GM12878 (cell line): Measurements from ENCODE around the gene ABHD1. TPM values are rescaled to one million over a fixed set of nuclear protein-coding genes. Genes with fewer than 3 reads are reported as not detected.

Experiments
- ATAC-seq: fragments of 200-7000 bp; cut with Tn5 transposase; 3 replicates; pipeline ENCODE4 v1.9.1; 2020; ENCODE audit warnings: mild to moderate bottlenecking, moderate library complexity
- BruUV-seq: library from RNA; stranded (reverse); fragments of 400-500 nt; replicated peaks from 2 replicates; lab custom pipeline; 2021; lab: Mats Ljungman, UMichigan
- CTCF ChIA-PET: fragments of 300-600 bp; sonication (Branson Sonifier 250); formaldehyde crosslinking; extraction: SDS; loops from one replicate; lab custom pipeline; 2021; ENCODE audit warnings: inconsistent platforms; lab: Yijun Ruan, JAX
- POLR2A ChIA-PET: fragments of 350-600 bp; formaldehyde crosslinking; extraction: SDS; loops from one replicate; lab custom pipeline; 2021; ENCODE audit warnings: inconsistent platforms; lab: Charles Lee
- RAD21 ChIA-PET: fragments of 300-600 bp; sonication (Branson Sonifier 250); formaldehyde crosslinking; loops from one replicate; lab custom pipeline; 2023; ENCODE audit warnings: antibody characterized with exemption; ENCODE audit not compliant: unreplicated experiment; lab: Charles Lee
- SMC1A ChIA-PET: fragments of 300-600 bp; sonication (Branson Sonifier 250); formaldehyde crosslinking; loops from one replicate; lab custom pipeline; 2023; ENCODE audit not compliant: unreplicated experiment, uncharacterized antibody; lab: Charles Lee
- DNase-seq: peaks from one replicate; pipeline ENCODE4 v3.0.0-alpha.2; 2011; ENCODE audit warnings: low read depth, low spot score
- FAIRE-seq: peaks from 3 replicates; lab custom pipeline; 2011; peaks lifted over from hg19 to GRCh38; lab: Jason Lieb, UNC
- H2AFZ ChIP-seq: 2 replicates; pipeline ENCODE4 v1.6.0; 2011; ENCODE audit warnings: low read depth, low read length, control low read depth; ENCODE audit not compliant: control insufficient read depth
- H3K27ac ChIP-seq: 2 replicates; pipeline ENCODE4 v1.5.1; 2011; ENCODE audit warnings: control low read depth; ENCODE audit not compliant: control insufficient read depth, insufficient read depth
- H3K27me3 ChIP-seq, 2 experiments: replicated peaks in 1 of 2; 2 replicates each; pipeline versions ENCODE4 v1.6.0 to v1.6.1; 2011; ENCODE audit warnings: low read length in 1 of 2; ENCODE audit not compliant: control insufficient read depth in 2 of 2, insufficient read depth in 2 of 2
- H3K36me3 ChIP-seq, 2 experiments: 2 replicates each; pipeline ENCODE4 v1.5.1; 2011; ENCODE audit warnings: low read length in 1 of 2; ENCODE audit not compliant: control insufficient read depth in 2 of 2, insufficient read depth in 2 of 2
- H3K4me1 ChIP-seq: 2 replicates; pipeline ENCODE4 v1.6.1; 2011; ENCODE audit warnings: mild to moderate bottlenecking, low read length, moderate library complexity, mixed read lengths; ENCODE audit not compliant: control insufficient read depth, insufficient read depth
- H3K4me2 ChIP-seq: 2 replicates; pipeline ENCODE4 v1.6.0; 2011; ENCODE audit warnings: control low read depth; ENCODE audit not compliant: control insufficient read depth, insufficient read depth
- H3K4me3 ChIP-seq: fragments of 200-600 bp; sonication (generic); 2 replicates; pipeline ENCODE4 v1.5.1; 2016
- H3K79me2 ChIP-seq: 2 replicates; pipeline ENCODE4 v1.6.0; 2011; ENCODE audit warnings: low read length; ENCODE audit not compliant: control insufficient read depth, insufficient read depth
- H3K9ac ChIP-seq: 2 replicates; pipeline ENCODE4 v1.8.0; 2011; ENCODE audit warnings: low read length, control low read depth, mixed read lengths; ENCODE audit not compliant: control insufficient read depth, insufficient read depth
- H3K9me3 ChIP-seq: replicated peaks from 3 replicates; pipeline ENCODE4 v1.5.1; 2011; ENCODE audit warnings: mild to moderate bottlenecking, low read length; ENCODE audit not compliant: control insufficient read depth, insufficient read depth
- H4K20me1 ChIP-seq: 2 replicates; pipeline ENCODE4 v1.6.0; 2011; ENCODE audit not compliant: control insufficient read depth, insufficient read depth
- NKRF ChIP-seq: fragments of 450-650 bp; conservative IDR thresholded peaks from 2 replicates; pipeline ENCODE4 v1.6.1; 2017; ENCODE audit warnings: mild to moderate bottlenecking, moderate library complexity
- POU2F2 ChIP-seq: IDR thresholded peaks from 3 replicates; pipeline ENCODE4 v1.6.1; 2011; ENCODE audit warnings: low read depth, mild to moderate bottlenecking, low read length, borderline replicate concordance
- PRDM15 ChIP-seq: fragments of 450-650 bp; formaldehyde crosslinking; IDR thresholded peaks from 2 replicates; pipeline ENCODE4 v1.4.0; 2020; ENCODE audit warnings: mild to moderate bottlenecking, moderate library complexity
- ZBTB33 ChIP-seq: fragments of 450-650 bp; IDR thresholded peaks from 2 replicates; pipeline ENCODE4 v1.6.1; 2017; ENCODE audit warnings: mild to moderate bottlenecking
- WGBS: methylation state at CpG from one replicate; pipeline ENCODE4 v1.1.6; 2016; ENCODE audit warnings: low lambda C conversion rate; ENCODE audit not compliant: insufficient replicate concordance, insufficient coverage; ENCODE audit errors: missing lambda C conversion rate; 5-methylcytosine and 5-hydroxymethylcytosine counted together
- in situ Hi-C: fragments of 300-500 bp; cut with MboI; formaldehyde crosslinking; loops from 9 replicates; pipeline ENCODE4 v1.14.3; 2018; ENCODE audit warnings: mixed read lengths
- intact Hi-C: fragments of 100-400 bp; cut with micrococcal nuclease; formaldehyde crosslinking; loops from one replicate; pipeline ENCODE4 v1.14.2; 2022; ENCODE audit not compliant: unreplicated experiment
- polyA plus RNA-seq, 11 experiments: library from polyadenylated mRNA; depleted of rRNA in 4 of 11; unstranded in 6 of 11; stranded (reverse) in 5 of 11; fragments of >200 nt; fragmentation: Nextera tagmentation in 4 of 11; fragmentation: Illumina TruSeq in 1 of 11; extraction: Ambion mirVana in 4 of 11; extraction: Trizol in 1 of 11; gene quantifications; 1 replicate in 1 of 11; 2 replicates in 10 of 11; pipeline versions ENCODE4 v1.2.1 to v1.2.3, GENCODE V29; 2011 to 2016; ENCODE audit warnings: inconsistent platforms in 2 of 11, missing spikeins in 2 of 11, low read depth in 1 of 11
- total RNA-seq, 4 experiments: library from RNA; depleted of rRNA in 3 of 4; stranded (reverse); fragments of >200 nt in 3 of 4; fragmentation: Illumina TruSeq in 1 of 4; extraction: Trizol in 1 of 4; gene quantifications; 2 replicates each; pipeline versions ENCODE4 v1.2.1 to v1.2.3, GENCODE V29; 2013 to 2021

Gene ABHD1
- total and polyA plus RNA-seq, 10 of the 15 experiments (the other 5 are each of a cell fraction or from before 2014, with no cell fraction given): 0.04 to 0.35 (median 0.17) TPM; not detected in 2

DNA sequence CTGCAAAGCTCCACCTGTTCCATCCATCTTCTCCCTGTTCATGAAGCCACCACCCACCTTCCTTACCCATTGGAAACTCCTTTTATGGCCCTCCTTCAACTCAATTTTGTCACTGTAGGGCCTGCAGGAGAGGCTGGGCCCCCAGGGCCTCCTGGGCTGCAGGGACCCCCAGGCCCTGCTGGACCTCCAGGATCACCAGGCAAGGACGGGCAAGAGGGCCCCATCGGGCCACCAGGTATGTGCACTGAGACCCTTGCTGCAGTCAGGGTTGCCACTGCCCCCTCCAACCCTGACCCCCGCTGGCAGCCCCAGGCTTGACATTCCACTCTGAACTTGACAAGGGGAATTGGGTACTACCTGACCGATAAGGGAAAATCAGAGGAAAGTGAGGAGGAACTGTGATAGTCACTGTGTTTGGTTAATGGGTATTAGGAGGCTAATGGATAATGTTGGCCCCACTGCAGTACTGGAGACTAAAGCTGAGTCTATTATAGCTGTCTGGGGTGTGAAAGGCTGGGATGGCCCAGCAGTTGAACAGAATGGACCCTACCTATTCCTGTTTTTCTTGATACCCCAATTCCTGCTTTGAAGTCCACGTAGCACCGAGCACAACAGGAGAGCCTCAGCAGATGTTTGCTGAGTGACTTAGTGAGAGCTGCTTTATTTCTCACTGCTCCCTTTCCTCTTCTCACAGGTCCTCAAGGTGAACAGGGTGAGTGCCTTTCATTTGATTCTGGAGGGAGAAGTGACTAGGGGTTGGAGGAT, 39.1 kb upstream of the ABHD1 start:
- WGBS: 77% methylated on average over 6 of the region's 6 CpGs
- RAD21 ChIA-PET: interaction anchor here (1.5 to 1.8 kb wide), 2 partner anchors 122 to 123 kb away, joined by 5 to 11 read pairs; no protein-coding TSS in a partner anchor
- Histone ChIP-seq H3K79me2 (no peaks in the 10 kb centered on the region), H3K9me3 (no peaks in the 10 kb centered on the region), H2AFZ (no peak overlapping the region), H3K4me2 (no peak overlapping the region), H3K36me3 (no peaks in the 10 kb centered on the region), H3K9ac (no peak overlapping the region), H3K4me3 (no peak overlapping the region), H3K27ac (no peak overlapping the region), H4K20me1 (no peaks in the 10 kb centered on the region), H3K4me1 (peaks cover 25% of the 10 kb centered on the region), H3K27me3 (no peaks in the 10 kb centered on the region)
- no peak for TF ChIP-seq ZBTB33
- TF ChIP-seq POU2F2: no peak
- TF ChIP-seq NKRF: no peak
- no peak for TF ChIP-seq PRDM15 (CRISPR knock-in tag)
- CTCF ChIA-PET: interaction anchor here (0.9 to 8.6 kb wide), 8 partner anchors 11 to 218 kb away, joined by 3 to 85 read pairs (median 9); partner anchors contain the start of gene AGBL5
- in situ Hi-C loops (loop anchor here (10.0 kb wide), 1 partner anchor 120 kb away; no protein-coding TSS in a partner anchor), intact Hi-C loops (no loop called here)
- no TSS peak for BruUV-seq
- no peak for FAIRE-seq
- POLR2A ChIA-PET: interaction anchor here (1.1 to 4.9 kb wide), 4 partner anchors 12 to 50 kb away, joined by 5 to 43 read pairs (median 20); partner anchors contain the start of genes AGBL5 and OST4
- SMC1A ChIA-PET: interaction anchor here (1.2 to 3.6 kb wide), 6 partner anchors 10 to 123 kb away, joined by 3 to 19 read pairs (median 6); partner anchors contain the start of gene AGBL5
- ATAC-seq: no peak
- DNase-seq: no peak
